ENCODE results near the gene TMEM163.

Gene TMEM163

GRCh38 chr2:134491771-134492441, 226.9 kb downstream of the TMEM163 start:
- no peak overlapping the region for H3K4me3 ChIP-seq (ENCODE audit: low read depth, low read length)
- DNase-seq (ENCODE audit: low read depth): no peak
- TF ChIP-seq CTCF (IDR thresholded peaks at IDR 0.05; ENCODE audit: low read depth, low read length, missing control alignments): no peak

GRCh38 chr2:134491022-134491421, 227.8 kb downstream of the TMEM163 start:
- no peak overlapping the region for H3K4me3 ChIP-seq (ENCODE audit: low read depth, low read length)
- DNase-seq (ENCODE audit: low read depth): no peak
- no peak for TF ChIP-seq CTCF (IDR thresholded peaks at IDR 0.05; ENCODE audit: low read depth, low read length, missing control alignments)

- H3K4me3 ChIP-seq (ENCODE audit: low read depth, low read length): no peak overlapping the region
- no peak for TF ChIP-seq CTCF (IDR thresholded peaks at IDR 0.05; ENCODE audit: low read depth, low read length, missing control alignments)
- no peak for DNase-seq (ENCODE audit: low read depth)
Observed at GRCh38 chr2:134490559-134490958, 228.2 kb downstream of the TMEM163 start.

GRCh38 chr2:134489732-134490384, 228.9 kb downstream of the TMEM163 start:
- H3K4me3 ChIP-seq (ENCODE audit: low read depth, low read length): no peak overlapping the region
- DNase-seq (ENCODE audit: low read depth): no peak
- no peak for TF ChIP-seq CTCF (IDR thresholded peaks at IDR 0.05; ENCODE audit: low read depth, low read length, missing control alignments)

GRCh38 chr2:134482766-134483340, 235.9 kb downstream of the TMEM163 start:
- TF ChIP-seq CTCF (IDR thresholded peaks at IDR 0.05; ENCODE audit: low read depth, low read length, missing control alignments): no peak
- no peak overlapping the region for H3K4me3 ChIP-seq (ENCODE audit: low read depth, low read length)
- no peak for DNase-seq (ENCODE audit: low read depth)

- H3K4me3 ChIP-seq (ENCODE audit: low read depth, low read length): no peak overlapping the region
- TF ChIP-seq CTCF (IDR thresholded peaks at IDR 0.05; ENCODE audit: low read depth, low read length, missing control alignments): no peak
- no peak for DNase-seq (ENCODE audit: low read depth)
Observed at GRCh38 chr2:134482131-134482723, 236.6 kb downstream of the TMEM163 start.

Measured in GM12864 (cell line).